DND-41 (cell line): Measurements from ENCODE around the gene THSD7B.

ENCODE experiments used
- ATAC-seq: fragments of 200-7000 bp; cut with Tn5 transposase; 3 replicates; pipeline ENCODE4 v1.9.1; 2021; ENCODE audit warnings: low read depth; ENCODE audit not compliant: insufficient read depth
- DNase-seq: peaks from one replicate; pipeline ENCODE4 v3.0.0-alpha.2; 2020
- H2AFZ ChIP-seq: 2 replicates; pipeline ENCODE4 v1.6.0; 2012; ENCODE audit warnings: low read depth, low read length
- H3K27ac ChIP-seq: 2 replicates; pipeline ENCODE4 v1.5.1; 2012; ENCODE audit warnings: low read length, inconsistent platforms
- H3K27me3 ChIP-seq: fragments of 200-600 bp; sonication (generic); 2 replicates; pipeline ENCODE4 v1.6.0; 2012; ENCODE audit warnings: low read length, mild to moderate bottlenecking, inconsistent platforms; ENCODE audit not compliant: insufficient read depth, poor library complexity
- H3K36me3 ChIP-seq: 2 replicates; pipeline ENCODE4 v1.5.1; 2012; ENCODE audit warnings: low read length, inconsistent platforms; ENCODE audit not compliant: insufficient read depth
- H3K4me1 ChIP-seq: 2 replicates; pipeline ENCODE4 v1.5.1; 2012; ENCODE audit warnings: mild to moderate bottlenecking, low read length; ENCODE audit not compliant: insufficient read depth
- H3K4me2 ChIP-seq: 2 replicates; pipeline ENCODE4 v1.6.0; 2012; ENCODE audit warnings: mild to moderate bottlenecking, moderate library complexity, low read length, inconsistent platforms; ENCODE audit not compliant: insufficient read depth
- H3K4me3 ChIP-seq, 2 experiments: fragments of 200-600 bp in 1 of 2; shearing (Covaris generic) in 1 of 2; 2 replicates each; pipeline ENCODE4 v1.5.1; 2012 to 2016; ENCODE audit warnings: inconsistent platforms in 2 of 2, low read length in 2 of 2, mild to moderate bottlenecking in 2 of 2, low read depth in 1 of 2, moderate library complexity in 1 of 2
- H3K79me2 ChIP-seq: 2 replicates; pipeline ENCODE4 v1.6.0; 2012; ENCODE audit warnings: low read length, inconsistent platforms; ENCODE audit not compliant: insufficient read depth
- H3K9ac ChIP-seq: 2 replicates; pipeline ENCODE4 v1.6.0; 2012; ENCODE audit warnings: low read depth, mild to moderate bottlenecking, inconsistent platforms, low read length, moderate library complexity
- H3K9me3 ChIP-seq: 2 replicates; pipeline ENCODE4 v1.5.1; 2012; ENCODE audit warnings: low read length, moderate library complexity, mild to moderate bottlenecking, inconsistent platforms; ENCODE audit not compliant: insufficient read depth, severe bottlenecking
- H4K20me1 ChIP-seq: 2 replicates; pipeline ENCODE4 v1.6.0; 2012; ENCODE audit warnings: low read length; ENCODE audit not compliant: insufficient read depth
- CTCF ChIP-seq: IDR thresholded peaks from 2 replicates; pipeline ENCODE4 v1.5.1; 2012; ENCODE audit warnings: borderline replicate concordance, low read length, moderate library complexity, mild to moderate bottlenecking; ENCODE audit not compliant: poor library complexity, severe bottlenecking; ENCODE audit errors: extremely low read depth
- EZH2 ChIP-seq: IDR thresholded peaks from 3 replicates; pipeline ENCODE4 v1.6.1; 2012; ENCODE audit warnings: borderline replicate concordance, low read depth, mild to moderate bottlenecking, moderate library complexity, low read length, inconsistent platforms; ENCODE audit not compliant: severe bottlenecking

Gene THSD7B

GRCh38 chr2:137232076-137232475 lies 466.7 kb downstream of the THSD7B start:
- Histone ChIP-seq H3K36me3 (no peaks in the 10 kb centered on the region), H3K4me3 (no peak overlapping the region), H3K4me2 (no peak overlapping the region), H4K20me1 (no peaks in the 10 kb centered on the region), H2AFZ (no peak overlapping the region), H3K9me3 (no peaks in the 10 kb centered on the region), H3K4me1 (no peaks in the 10 kb centered on the region), H3K9ac (no peak overlapping the region), H3K79me2 (no peaks in the 10 kb centered on the region), H3K27ac (no peak overlapping the region), H3K27me3 (no peaks in the 10 kb centered on the region)
- TF ChIP-seq CTCF (no peak), EZH2 (no peak)
- no peak for ATAC-seq
- DNase-seq = no peak

GRCh38 chr2:137233091-137233490 lies 467.7 kb downstream of the THSD7B start:
- Histone ChIP-seq H3K27ac (no peak overlapping the region), H3K27me3 (no peaks in the 10 kb centered on the region), H4K20me1 (no peaks in the 10 kb centered on the region), H3K79me2 (no peaks in the 10 kb centered on the region), H3K9me3 (no peaks in the 10 kb centered on the region), H3K4me3 (no peak overlapping the region), H3K9ac (no peak overlapping the region), H2AFZ (no peak overlapping the region), H3K4me1 (no peaks in the 10 kb centered on the region), H3K36me3 (no peaks in the 10 kb centered on the region), H3K4me2 (no peak overlapping the region)
- ATAC-seq (no peak), DNase-seq (no peak)
- no peak for TF ChIP-seq EZH2
- TF ChIP-seq CTCF = no peak

GRCh38 chr2:137237055-137237454 lies 471.7 kb downstream of the THSD7B start:
- no peak overlapping the region for H3K9ac ChIP-seq
- DNase-seq (no peak), ATAC-seq (no peak)
- no peak overlapping the region for H2AFZ ChIP-seq
- H3K4me3 ChIP-seq = no peak overlapping the region
- no peaks in the 10 kb centered on the region for H3K36me3 ChIP-seq
- H3K9me3 ChIP-seq = no peaks in the 10 kb centered on the region
- H3K27ac ChIP-seq = no peak overlapping the region
- TF ChIP-seq EZH2 = no peak
- TF ChIP-seq CTCF = no peak
- no peak overlapping the region for H3K4me2 ChIP-seq
- no peaks in the 10 kb centered on the region for H4K20me1 ChIP-seq
- no peaks in the 10 kb centered on the region for H3K27me3 ChIP-seq
- H3K4me1 ChIP-seq = no peaks in the 10 kb centered on the region
- H3K79me2 ChIP-seq = no peaks in the 10 kb centered on the region

- Histone ChIP-seq H3K79me2 (no peaks in the 10 kb centered on the region), H3K9ac (no peak overlapping the region), H2AFZ (no peak overlapping the region), H3K4me2 (no peak overlapping the region), H3K4me1 (no peaks in the 10 kb centered on the region), H4K20me1 (no peaks in the 10 kb centered on the region), H3K27ac (no peak overlapping the region), H3K36me3 (no peaks in the 10 kb centered on the region), H3K27me3 (no peaks in the 10 kb centered on the region), H3K4me3 (no peak overlapping the region), H3K9me3 (no peaks in the 10 kb centered on the region)
- ATAC-seq (no peak), DNase-seq (no peak)
- no peak for TF ChIP-seq EZH2
- no peak for TF ChIP-seq CTCF
Measured at GRCh38 chr2:137238065-137238464, 472.7 kb downstream of the THSD7B start.
